HG03097 (cell line): ENCODE measurements around the gene CFAP410.
"Not testable (repeated sequence)": the region's sequence is repeated elsewhere in the genome, so short reads cannot be mapped to it uniquely, and the experiment has no call there.

ENCODE experiments used
- ATAC-seq: cut with Tn5 transposase; IDR thresholded peaks from one replicate; pipeline ENCODE4 v1.9.1; 2021; ENCODE audit not compliant: unreplicated experiment, low FRiP score

CFAP410 gene

DNA sequence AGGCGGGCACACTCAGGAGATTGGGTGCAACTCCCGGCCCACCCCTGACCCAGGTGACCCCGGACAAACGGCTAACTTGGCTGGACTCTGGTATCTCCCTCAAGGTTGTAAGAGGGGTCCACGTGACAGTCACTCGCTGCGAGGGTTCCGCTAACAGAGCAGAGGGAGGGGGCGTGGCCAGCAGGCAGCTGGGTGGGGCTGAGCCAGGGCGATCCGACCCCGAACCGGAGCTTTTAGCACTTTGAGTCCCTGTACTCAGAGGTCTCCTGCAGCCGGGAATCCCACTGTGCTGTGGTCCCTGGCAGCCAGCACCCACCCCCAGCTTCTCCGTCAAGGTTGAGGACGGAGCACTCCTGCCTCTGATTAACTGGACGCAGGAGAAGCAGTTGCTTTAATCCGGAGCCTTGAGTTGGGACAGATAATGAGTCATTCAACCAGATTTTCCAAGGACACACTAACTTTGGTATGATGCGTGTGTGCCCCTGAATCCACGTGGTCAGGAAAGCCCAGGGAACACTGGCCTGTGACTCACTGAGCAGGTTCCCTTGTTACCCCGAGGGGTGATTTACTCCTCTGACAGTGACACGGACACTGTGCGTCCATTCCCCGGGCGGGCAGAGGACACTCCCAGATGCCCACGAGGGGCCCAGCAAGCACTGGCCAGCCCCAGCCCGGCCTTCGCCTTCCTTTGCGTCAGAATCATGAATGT, 31.0 kb upstream of the CFAP410 start:
- ATAC-seq = no peak

DNA sequence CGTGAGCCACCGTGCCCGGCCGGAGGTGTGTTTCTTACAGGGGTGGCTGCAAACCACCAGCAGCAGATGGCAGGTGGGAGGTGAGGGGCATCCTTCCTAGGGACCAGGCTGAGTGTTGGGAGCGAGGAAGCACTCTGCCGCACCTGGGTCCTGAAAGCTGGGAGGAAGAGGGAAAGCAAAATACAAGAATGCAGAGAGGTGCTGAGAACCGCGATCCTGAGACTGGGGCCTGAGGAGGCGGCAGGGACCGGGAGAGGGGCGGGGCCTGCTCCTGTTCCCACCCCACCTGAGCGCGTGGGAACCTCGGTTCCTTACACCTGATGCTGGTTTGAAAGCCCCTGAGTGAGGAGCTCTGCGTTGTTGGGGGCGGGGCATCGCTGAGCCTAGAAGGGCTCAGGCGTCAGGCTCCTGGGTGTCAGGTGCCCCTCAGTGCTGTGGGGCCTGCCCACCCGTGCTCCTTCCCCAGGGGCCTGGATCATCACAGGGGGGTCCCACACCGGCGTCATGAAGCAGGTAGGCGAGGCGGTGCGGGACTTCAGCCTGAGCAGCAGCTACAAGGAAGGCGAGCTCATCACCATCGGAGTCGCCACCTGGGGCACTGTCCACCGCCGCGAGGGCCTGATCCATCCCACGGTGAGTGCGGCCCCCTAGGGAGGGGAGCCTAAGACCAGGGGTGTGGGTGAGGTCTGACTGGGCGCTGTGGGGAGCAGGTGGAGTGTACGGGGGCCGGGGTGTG, 29.7 kb upstream of the CFAP410 start:
- ATAC-seq = no peak

DNA sequence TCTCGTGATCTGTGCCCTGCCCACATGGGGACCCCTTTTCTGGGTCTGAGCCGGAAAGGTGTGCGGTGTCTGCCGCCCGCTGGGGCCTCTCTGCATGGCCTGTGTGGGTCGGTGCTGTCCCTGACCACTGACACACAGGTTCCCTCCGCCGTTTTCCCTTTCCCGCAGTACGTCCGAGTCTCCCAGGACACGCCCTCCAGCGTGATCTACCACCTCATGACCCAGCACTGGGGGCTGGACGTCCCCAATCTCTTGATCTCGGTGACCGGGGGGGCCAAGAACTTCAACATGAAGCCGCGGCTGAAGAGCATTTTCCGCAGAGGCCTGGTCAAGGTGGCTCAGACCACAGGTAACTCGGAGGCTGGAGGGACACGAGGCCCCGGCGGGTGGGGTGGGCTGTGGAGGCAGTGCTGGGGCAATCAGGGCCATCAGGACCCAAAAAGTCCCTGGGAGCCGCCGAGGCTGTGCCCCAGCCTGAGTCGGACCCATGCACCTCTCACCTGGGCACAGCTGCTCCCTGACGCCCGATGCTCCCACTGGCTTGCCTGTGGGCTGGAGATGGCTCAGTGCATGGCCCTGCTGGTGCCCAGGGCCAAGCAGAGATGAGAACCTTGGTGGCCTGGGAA, 27.5 kb upstream of the CFAP410 start:
- no peak for ATAC-seq

DNA sequence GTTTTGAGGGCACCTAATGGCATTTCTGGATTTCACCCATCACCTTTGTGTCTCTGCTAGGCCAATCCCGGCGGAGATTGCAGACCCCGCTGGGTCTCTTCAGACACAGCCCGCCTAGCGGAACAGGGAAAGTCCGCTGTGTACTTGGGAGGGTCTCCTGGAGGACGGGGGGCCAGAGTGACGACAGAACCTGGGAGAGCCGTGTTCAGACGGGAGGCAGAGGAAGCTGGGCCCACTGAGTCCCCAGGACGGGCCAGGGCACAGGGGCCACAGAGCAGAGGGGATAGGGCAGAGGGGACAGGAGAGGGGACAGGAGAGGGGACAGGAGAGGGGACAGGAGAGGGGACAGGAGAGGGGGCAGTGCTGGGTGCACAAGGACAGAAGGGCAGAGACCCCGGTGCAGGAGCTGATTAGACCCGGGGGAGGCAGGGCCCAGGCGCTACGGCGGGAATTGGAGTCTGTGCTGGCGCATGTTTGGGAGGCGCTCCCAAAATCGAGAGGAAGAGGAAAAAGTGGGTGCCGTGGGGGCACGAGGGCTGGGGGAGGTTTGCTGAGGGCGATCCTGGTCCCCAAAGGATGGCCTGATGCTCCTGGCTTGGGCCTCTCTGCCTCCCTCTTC, 26.9 kb upstream of the CFAP410 start:
- no peak for ATAC-seq

DNA sequence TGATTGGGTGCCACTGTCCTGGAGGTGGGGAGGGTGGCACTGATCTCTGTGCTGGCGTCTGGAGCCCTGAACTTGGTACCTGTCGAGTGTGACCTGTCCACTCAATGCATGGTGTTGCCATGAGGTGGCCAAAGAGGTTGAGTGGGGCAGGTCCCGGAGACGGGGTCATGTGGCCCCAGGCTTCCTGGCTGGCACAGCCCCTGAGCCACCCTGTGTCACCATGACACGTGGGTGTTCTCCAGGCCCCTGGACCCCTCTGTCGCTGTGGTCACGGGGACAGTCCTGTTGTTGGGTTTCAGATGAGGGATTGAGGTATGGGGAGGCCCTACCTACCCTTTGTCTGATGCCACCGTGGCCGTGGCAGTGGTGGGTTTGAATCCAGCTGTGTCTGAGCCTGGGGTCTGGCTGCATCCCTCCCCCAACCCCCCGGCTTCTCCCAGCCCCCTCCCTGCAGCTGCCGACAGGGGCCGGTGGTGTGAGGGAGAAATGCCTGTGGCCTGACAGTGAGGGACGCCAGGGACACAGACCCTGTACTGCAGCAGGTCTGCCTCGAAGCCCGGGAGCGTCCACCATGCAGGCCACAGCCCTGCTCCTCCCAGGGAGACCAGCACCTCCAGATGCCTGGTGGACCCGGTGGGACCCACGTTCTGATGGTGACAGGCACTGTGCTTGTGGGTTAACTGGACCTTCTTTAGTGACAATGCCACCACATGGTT, 26.2 kb upstream of the CFAP410 start:
- ATAC-seq = no peak

DNA sequence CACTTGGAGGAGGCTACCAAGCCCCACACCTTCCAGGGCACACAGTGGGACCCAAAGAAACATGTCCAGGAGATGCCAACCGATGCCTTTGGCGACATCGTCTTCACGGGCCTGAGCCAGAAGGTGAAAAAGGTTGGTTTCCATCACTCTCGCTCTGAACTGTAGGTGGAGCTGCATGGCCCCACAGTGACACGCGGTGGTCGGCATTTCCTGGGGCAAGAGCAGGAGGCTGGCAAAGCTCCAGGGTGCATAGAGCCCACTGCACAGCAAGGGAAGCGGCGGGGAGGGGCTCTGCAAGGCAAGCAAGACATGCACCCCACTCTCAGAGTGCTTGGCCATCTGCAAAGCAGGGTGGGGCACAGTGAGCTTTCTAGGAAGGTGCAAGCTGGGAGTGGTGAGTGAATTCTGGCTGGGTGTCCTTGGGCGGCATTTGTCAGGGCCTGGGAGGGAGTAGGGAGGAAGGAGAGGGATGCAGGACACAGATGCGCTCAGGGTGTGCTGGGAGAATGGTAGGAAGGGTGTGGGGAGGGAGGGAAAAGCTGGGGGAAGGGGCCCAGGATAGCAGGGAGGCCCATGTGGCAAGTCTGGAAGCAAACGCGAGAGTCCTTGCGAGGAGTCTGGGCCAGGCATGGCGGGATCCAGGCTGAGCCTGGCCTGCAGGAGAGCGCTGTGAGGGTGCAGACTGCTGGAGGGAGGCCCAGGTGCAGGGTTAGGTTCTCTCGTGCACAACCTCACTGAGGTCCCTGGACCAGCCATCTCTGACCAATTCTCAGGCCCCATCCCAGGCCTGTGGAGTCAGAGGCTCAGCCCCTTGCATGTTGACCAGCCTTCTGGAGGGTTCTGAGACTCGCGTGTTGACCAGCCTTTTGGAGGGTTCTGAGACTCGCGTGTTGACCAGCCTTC, 25.2 kb upstream of the CFAP410 start:
- ATAC-seq = no peak

DNA sequence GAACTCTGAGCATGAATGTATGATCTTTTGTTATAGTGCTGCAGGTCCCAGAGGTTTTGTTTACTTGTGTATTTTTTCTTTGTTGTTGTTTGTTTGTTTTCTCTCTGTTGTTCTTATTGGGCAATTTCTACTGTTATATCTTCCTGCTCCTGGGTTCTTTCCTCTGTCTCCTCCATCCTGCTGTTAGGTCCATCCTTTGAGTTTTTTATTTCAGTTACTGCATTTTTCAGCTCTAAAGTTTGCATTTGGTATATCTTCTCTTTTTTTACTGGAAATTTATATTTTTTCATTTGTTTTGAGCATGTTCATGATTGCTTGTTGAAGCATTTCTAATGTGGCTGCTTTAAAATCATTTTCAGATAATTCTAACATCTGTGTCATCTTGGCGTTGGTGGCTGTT, 24.1 kb upstream of the CFAP410 start:
- ATAC-seq = no peak

DNA sequence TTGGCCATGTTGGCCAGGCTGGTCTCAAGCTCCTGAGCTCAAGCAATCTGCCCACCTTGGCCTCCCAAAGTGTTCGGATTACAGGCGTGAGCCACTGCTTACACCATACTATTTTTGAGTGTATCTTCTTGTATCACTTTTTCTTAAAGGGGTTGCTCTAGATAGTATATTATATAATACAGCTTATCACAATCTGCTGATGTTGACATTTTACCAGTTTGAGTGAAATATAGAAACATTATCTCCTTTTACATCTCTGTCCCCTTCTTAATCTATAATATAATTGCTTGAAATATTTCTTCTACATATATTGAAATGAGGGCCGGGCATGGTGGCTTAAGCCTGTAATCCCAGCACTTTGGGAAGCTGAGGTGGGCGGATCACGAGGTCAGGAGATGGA, 22.7 kb upstream of the CFAP410 start:
- ATAC-seq = not testable (repeated sequence)

DNA sequence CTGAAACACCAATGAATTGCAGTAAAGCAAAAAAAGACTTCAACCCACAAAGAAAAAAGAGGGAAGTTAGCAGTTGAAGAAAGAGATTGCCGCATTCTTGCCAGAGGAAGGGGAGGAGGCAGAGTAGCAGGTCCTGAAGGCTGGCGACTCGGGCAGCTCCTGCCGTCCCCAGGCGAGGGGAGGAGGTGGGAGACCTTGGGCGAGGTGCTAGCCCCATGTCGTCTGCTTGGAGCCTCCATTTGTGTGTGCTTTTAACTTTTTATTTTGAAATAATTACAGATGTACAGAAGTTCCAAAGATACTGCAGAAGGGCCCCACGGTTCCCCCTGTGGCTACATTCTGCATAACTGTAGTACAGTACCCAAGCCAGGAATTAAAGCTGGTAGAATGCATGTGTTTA, 21.0 kb upstream of the CFAP410 start:
- ATAC-seq = no peak

DNA sequence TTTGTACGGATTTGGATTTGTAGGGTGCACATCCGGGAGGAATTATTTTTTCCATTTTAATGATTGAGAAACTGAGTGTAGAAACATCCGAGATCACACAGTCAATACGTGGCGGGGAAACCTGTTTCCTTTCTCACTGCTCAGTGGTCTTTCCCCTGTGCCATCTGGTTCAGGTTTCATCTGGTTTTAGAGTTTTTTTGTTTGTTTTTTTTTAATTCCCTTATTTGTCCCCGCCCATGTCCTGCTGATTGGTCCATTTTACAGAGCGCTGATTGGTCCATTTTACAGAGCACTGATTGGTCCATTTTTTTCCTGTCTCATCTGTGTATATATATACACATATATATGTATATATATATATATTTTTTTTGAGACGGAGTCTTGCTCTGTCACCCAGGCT, 20.2 kb upstream of the CFAP410 start:
- no peak for ATAC-seq

DNA sequence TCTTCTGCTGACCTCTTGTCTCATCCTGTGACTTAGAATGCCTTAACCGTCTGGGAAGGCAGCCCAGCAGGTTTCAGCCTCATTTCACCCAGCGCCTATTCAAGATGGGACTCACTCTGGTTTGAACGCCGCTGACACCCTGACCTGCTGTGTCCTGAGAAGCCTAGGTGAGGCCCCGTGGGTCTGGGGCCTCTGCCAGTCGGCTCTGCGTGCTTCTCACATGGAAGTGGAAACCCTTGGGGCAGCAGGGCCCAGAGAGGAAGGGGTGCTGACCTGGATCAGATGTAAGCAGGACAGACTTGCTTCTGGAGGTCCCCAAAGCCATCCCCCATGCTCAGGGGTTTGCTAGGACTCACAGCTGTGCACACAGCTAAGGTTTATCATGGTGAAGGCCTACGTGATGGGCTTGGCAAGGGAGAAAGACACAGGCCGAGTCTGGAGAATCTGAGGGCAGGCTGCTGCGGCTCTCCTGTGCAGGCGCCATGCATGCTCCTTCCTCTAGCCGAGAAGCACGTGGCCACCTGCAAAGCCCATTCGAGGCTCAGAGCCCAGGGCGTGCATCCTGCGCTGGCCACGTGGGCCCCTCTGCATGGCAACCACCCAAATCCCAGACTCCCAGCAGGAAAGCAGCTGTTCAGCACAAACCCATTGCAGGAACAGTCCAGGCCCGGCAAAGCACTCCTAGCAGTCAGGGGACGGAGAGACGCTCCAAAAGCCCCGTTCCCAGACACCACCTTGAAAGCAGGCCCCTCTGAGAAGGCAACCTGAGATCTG, 18.1 kb upstream of the CFAP410 start:
- no peak for ATAC-seq

DNA sequence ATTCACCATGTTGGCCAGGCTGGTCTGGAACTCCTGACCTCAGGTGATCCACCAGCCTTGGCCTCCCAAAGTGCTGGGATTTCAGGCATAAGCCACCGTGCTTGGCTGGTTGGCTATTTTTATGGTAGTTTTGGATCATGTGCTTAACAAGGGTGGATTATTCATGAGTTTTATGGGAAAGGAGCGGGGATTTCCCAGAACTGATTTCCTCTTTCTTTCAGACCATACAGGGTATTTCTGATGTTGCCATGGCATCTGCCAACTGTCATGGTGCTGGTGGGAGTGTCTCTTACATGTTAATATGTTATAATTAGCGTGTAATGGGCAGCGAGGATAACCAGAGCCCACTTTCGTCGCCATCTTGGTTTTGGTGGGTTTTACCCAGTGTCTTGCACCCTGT, 17.4 kb upstream of the CFAP410 start:
- no peak for ATAC-seq

DNA sequence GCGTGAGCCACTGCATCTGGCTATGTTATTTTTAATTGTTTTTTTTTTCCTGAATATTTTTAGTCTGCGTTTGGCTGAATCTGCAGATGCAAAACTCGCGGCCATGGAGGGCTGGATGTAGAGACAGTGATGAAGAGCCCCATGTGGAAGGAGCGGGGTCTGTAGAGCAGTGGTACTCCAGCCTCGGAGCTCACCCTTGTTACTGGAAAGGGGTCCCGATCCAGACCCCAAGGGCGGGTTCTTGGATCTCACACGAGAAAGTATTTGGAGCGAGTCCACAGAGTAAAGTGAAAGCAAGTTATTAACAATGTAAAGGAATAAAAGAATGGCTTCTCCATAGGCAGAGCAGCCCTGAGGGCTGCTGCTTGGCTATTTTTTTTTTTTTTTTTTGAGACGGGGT, 17.0 kb upstream of the CFAP410 start:
- no peak for ATAC-seq

DNA sequence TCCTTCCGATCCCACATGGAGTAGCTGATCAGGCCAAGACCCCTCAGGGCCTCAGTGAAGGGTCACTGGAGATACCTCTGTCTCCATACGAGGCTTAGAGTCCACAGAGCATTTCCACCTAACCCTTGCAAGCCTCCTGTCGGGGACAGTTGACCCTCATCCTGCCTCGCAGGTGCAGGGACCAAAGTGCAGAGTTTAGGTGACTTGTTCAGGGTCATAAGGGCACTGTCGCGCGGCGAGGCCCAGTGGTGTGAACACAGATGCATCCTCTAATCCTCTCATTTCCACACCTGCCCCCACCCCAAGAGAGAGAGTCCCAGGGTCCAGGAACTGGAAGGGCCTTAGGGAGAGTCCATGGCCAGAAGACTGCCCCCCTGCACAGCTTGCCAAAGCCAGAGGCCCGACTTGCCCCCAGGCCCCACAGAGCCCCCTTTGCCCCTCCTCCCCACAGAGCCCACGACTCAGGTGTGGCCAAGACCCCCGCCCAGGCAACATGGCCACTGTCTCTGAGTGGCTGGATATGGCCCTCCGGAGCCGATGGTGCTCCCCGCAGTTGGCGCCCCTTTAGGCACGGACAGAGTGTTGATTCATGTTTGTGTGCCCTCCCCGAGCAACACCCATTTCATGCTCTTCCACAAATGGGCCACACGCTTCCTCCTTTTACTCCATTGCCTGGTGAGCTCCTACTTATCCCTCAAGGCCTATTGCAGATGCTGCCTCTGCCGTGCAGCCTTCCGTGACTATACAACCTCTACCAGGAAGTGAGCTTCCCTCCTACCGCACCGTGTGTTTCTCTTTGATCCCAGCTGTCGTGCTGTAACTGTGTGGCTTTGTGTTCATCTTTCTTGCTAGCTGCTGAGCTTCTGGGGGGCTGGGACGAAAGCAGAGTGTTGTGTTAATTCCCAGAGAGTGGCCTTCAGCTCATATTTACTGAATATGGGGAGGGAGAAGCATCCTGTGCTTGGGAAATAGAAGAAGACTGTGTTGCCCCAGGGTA, 15.9 kb upstream of the CFAP410 start:
- ATAC-seq = no peak

DNA sequence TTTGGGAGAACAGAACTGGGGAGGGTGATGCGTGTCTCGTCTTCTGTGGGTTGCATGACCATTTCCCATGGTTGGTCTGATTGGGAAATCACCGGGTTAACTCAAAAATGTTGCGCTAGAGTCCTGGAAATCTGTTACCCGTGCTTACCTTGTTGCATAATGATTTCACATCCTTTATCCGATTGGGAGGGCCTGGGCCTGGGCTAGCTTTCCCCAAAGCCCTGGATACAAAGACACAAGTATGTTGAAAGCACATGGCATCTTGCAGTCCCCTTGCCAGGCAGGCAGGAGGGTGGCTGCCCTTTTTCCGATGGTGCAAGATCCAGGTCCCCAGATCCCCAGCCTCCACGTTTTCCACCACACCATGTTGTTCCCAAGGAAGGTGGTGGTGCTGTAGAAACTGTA, 14.8 kb upstream of the CFAP410 start:
- ATAC-seq = no peak

DNA sequence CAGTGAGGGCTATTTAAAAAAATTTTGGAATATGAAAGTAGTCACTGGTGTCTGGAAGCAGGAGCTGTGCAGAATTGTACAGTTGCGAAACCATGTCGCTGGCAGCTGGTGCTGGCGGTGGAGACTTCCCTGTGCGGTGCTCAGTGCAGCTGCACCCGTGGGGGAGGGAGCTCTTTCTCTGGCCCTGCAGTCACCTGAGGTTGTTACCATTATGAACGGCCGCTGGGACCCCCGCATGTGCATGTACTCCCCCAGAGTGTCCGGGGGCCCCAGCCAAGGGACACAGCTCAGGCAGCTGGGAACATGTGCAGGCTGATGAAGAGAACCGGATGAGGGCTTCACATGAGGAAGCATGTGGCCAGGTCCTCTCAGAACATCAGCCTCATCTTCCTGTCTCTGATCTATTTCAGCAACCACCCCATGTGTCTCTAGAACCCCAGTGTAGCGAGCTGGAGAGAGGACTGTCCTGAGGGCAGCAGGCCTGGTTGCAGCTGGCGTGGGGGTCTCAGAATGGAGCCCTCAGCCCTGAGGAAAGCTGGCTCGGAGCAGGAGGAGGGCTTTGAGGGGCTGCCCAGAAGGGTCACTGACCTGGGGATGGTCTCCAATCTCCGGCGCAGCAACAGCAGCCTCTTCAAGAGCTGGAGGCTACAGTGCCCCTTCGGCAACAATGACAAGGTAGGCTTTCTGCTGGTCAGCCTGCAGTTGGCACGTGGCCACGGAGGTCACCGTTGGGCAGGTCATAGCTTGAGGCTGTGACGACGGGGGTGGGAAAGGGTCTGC, 14.2 kb upstream of the CFAP410 start, which contains the start of gene TRPM2:
TSS of gene TRPM2 (plus strand) at position 431 of the 780 bp plus-strand sequence. CDS start at position 511, 80 bp downstream.
- no peak for ATAC-seq

DNA sequence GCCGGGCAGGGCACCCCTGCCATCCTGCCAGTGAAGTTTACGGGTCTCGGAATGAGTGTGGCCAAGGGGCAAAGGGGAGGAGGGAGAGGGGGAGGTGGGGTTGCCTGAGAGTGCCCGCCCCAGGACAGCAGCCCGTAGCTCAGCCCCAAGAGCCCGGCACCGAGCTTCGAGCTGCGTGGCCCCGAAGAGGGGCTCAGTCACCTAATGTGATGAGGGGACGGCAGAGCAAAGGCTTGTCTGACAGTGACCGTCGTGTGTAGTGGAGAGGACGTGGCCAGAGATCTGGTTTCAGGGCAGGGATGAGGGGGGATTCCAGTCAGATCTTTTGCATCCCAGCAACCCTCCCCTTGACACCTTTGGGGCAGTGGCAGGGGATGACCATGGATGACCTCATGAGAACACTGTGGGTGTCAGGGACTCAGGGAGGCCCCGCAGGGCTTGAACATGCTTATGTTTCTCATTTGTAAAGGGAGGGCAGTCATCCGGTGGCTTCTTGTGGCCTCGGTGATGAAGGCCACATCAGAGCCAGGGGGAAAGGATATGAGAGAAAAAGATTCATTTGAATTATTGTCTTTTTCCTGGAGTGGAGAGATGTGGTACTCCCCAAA, 13.2 kb upstream of the CFAP410 start:
- no peak for ATAC-seq
